NCI-H146 (cell line): ENCODE data around the gene GJC2.
"Not testable (repeated sequence)": the region's sequence is repeated elsewhere in the genome, so short reads cannot be mapped to it uniquely, and the experiment has no call there.

ENCODE experiments used
- DNase-seq: peaks from one replicate; lab custom pipeline; 2025; lab: John Stamatoyannopoulos, UW

Gene GJC2

DNA sequence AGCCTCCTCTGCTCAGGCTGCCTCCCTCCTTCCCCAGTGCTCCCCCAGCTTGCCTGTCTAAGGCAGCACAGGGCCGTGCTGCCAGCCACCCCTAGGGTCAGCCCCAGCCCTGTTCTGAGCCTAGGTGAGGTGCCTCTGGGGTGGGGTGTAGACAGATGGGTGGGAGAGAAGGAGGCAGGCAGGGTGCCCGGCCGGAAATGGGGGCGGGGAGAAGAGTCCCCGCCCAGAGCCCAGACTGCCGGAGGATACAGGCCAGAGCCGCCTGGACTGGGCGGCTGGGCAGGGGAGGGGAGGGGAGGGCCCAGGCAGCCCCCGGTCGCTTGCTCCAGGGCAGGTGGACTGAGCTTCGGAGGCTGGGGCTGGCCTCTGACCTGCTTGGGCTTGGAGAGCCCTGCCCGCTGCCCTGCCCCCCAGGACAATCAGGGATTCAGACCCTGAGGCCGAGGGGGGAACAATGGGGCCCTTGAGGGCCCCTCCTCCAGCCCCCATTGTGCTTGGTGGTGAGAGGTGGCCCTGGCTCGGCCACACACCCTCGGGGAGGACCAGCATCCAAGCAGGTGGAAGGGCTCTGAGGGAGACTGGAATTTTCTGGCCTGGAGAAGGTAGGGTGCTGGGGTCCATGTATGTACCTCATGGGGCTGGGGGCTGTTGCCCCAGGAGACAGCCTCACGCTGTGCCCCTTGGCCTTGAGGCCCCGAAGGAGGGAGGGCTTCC is at the start of gene GJC2:
Gene GJC2 (plus strand): TSS at position 525 of the 714 bp plus-strand sequence. CDS start 7,829 bp downstream, outside the sequence.
- DNase-seq = no peak

DNA sequence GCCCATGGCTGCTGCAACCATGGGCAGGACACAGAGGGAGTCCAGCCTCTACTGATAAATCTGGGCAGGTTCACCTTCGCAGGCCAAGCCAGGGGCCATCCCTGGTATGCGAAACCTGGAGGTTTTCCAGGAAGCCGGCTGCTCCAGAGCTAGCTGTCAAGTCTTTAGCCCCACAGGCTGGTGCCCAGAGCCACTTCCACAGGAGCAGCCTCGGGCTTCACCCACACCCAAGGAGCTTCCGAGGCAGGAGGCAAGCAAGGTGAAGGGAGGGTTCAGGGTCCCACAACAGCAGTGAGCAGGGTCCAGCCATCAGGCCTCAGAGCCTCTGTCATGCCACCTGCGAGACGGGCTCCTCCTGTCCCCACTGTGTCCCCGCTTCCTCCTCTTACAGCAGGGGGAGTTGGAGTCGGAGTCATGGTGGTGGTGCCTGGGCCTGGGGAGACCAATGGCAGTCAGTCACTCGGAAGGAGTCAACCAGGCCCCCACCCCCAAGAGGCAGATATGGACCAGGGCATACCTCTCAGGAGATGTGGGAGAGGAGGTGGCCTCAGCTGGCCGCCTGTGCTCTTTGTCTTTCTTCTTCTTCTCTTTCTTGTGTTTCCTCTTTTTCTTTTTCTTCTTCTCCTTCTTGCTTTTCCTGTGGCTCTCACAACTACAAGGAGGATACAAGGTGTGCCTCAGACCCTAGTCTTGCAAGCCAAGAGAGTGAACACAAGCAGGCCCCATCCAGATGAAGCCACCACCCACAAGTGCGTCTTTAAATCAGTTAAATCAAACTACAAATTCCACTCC is 48.7 kb upstream of the GJC2 start:
- no peak for DNase-seq

DNA sequence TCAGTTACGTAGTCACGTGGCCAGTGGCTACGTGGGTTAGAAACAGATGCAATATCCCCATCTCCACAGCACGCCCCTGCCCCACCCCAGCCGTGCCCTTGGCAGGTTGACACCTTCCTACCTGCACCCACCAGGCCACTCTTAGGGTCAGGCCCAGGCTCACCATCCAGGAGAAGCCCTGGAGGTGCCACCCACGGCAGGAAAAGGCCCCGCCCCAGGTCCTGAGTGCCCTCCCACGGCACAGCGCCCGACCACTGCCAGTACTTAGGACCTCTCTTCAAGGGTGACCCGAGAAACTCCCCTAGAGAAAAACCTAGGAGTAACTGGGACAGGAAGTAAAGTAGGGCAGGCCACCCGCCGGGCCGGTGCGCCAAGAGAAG is 48.1 kb upstream of the GJC2 start:
- DNase-seq = no peak

DNA sequence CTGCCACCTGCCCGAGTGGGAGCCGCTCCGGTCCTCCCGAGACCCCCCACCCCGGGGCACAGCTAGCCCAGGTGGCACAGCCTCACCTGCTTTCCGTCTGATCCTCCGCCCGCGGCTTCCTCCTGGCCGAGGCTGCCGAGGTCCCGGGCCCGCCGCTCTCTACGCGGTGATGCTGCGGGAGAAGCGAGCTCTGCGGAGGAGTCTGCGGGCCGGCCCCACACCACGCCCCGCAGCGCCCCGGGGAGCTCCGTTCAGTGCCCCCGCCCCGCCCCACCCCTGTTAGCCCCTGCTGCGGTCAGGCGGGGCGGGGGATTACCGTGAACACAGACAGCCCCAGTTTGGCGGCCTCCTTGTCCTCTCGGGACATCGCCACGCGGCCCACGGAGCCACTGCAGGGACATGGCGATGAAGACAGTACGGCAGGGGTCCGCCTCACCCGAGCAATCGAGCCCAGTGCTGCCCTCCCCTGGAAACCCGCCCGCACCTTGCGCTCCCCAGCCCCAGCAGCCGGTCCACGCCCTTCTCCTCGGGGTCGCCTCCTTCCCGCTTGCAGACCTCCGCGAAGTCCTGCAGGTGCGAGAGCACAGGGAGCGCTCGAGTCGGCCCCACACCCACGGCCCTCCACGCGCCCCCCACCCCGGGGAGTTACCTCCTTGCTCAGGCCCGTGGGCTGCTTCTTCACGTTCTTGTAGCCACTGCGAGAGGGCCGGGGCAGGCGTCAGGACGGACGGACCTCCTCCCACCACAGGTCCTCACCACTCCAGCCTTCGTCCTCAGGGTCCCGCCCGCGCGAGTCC is 47.5 kb upstream of the GJC2 start:
- peak; percentile 54 for DNase-seq

DNA sequence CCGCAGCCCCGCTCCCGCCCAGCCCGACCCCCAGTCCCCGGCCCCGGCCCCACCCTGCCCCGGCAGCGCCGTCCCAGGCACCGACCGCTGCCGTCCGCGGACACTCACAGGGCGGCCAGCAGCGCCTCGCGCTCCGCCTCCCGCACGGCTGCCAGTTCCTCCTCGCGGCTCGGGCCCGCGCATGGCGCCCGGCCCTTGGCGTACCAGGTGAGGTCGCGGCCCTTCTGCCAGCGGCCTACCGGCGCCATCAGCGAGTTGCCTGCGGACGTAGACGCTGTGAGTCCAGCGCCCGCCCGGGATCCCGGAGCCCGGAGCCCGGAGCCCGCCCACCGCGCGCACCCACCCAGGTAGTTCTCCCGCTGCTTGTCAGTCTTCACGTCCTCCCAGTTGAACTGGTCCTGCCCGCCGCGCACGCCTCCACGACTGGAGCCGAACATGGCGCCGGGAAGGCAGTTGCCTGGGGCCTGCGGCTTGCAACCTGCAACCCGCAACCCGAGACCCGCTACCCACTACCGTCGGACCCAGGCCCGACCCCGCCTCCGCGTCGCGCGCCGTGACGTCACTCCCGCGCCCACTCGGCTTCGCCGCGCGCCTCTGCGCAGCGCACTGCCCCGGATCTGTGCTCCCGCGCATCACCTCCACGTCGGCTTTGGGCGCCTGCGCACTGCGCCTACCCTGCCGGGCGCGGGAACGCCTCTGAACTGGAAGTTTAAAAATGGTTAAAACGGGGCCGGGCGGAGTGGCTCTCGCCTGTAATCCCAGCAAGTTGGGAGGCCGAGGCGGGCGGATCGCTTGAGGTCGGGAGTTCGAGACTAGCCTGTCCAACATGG is 46.7 kb upstream of the GJC2 start, which contains the start of gene C1orf35:
Gene C1orf35 (minus strand): TSS at position 535 of the 830 bp plus-strand sequence. CDS start 98 bp downstream, at position 437.
- peak; percentile 94 for DNase-seq

DNA sequence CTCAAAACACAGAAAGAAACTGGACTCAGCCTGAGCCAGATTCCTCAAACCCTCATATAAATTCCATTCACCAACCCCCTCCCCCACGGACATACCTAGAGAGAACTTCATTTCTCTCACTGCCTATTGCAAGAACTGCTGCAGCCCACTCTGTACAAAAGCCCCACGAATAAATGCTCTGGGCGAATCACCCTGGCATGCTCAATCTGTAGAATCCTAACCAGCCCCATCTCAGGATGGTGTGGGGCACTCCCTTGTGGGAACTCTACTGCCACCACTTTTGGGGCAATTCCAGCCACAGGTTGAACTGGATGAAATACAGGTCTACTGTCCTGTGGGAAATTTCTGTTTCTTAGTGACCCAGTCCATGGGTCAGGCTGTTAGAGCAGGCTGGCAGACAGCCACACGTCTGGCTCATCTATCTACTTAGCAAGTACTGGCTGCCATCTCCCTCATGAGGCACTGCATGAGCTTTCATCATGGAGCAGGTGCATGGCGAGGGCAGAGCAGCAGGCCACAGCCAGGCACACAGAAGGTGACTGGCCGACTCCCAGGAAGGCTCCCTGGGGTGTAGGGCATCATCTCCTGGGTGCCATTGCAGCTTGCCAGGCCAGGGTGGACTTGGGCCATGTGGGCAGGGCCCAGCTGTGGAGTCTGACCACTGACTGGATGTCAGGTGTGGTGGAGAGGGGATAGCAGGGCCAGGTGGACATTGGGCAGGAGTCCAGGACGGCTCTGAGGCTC is 45.0 kb upstream of the GJC2 start:
- DNase-seq = no peak

DNA sequence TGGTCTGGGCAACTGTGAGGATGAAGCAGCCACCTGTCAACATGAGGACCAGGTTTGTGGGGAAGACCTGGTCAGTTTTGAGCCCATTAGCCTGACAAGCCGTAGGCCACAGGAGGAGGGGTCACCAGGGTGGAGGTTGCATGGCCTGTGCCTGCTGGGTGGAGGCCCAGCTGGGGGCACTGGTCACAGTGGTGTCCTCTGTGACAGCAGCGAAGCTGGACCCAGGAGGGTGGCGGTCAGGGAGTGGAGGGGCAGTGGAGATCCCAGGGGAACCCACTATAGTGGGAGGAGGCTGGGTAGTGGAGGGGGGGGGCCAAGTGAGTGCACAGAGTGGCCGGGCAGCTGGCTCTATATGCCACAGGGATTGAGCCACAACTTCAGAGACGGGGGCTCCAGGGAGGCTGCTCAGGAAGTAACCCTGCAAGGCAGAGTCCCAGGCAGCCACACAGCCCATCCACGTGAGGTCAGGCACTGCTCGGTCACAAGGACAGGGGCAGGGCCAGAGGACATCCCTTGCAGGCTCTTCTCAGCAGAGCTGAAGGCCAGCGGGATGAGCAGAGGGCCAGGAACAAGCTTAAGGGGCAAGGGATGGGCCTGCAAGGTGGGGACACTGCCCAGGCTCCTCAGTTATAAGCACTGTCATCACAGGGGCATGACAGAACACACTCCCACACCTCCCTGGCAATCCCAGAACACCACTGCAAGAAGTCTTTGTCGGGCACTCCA is 44.3 kb upstream of the GJC2 start:
- DNase-seq = no peak

DNA sequence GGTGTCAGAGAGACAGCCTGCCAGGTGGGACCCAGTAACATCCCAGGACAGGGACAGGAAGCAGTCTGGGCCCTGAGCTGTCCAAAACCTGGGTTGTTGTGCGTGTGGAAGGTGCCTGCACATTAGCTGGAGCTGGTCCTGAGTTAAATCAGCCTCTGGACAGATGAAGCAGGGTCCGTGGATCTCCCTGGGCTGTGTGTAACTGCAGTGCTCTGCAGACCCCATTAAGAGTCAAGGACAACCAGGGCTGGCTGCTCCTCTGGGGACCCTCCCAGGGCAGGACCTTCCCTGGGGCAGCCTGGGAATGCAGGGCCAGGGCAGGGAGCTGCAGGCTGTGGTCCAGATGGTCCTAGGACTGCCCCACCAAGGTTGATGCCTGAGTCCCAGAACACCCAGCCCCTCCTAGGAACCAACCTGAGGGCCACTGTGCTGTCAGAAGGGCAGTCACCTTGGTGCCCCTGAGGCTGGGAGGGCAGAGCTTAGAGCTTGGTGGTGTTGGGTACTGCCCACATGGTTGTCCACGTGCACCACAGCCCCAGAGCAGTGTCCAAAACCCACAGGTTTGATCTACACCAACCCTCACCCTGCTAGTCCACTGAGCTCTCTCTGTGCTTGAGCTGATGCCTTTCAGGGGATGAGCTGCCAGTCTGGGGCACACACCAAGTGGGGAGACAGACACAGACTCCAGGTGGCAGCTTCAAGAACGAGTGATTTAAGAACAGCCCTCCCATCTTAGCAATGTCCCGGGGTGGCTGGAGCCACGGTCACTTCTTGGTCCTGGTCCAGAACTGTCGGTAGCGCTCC is 43.5 kb upstream of the GJC2 start:
- no peak for DNase-seq

DNA sequence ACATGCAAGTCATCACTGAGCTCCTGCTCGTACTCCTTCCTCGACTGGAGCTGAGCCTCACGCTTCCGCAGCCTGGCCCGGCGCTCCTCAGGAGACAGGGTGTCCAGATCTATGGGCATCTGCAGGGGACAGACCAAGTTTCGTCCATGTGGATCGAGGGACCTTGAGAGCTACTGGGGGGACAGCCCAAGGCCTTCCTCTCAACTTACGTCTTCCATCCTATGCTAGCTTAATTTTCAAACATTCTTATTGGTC is 43.0 kb upstream of the GJC2 start:
- no peak for DNase-seq

DNA sequence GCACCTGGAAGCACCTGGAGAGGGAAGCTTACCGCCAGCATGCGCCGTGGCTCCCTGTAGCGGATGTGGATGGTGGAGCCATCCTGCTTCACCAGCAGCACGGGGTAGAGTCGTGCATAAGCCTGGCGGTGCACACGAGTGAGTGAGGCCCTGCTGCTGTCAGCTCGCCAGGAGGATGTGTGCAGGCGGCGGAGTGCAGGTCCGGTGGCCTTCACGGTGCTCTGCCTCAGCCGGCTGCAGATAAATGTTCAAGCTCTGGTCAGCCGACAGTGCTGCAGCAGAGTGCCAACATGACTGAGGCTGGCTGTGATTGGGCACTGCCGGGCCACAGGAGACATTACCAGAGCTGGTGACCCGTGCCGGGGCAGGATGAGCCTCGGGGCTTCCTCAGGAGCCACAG is 42.1 kb upstream of the GJC2 start:
- no peak for DNase-seq

DNA sequence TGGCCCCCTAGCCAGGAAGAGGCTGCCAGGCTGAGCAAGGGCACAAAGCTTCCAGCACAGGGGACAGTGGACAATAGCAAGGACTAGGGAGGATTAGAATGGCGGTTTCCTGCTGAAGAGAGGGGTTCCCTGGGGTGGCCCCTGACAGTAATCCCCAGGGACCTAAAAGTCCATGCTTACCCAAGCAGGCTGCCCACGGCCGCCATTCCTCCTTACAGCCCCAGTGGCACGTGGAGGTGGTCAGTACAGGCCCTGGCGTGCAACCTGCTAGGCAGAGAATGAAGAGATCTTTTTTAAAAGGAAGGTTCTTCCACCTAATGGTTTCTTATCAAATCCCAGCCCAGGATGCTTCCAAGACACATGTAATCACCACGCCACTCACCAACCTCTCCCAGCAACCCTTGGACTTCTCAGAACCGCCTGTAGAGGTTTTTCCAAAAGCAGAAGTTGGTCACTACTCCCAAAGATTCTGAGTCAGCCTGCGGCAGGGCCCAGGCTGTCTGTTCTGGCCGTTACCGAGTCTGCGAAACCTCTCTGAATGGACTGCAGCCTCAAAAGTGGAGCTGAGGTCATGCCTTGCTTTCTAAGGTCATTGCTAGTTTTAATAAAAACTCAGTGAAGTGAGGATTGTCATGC is 41.6 kb upstream of the GJC2 start:
- DNase-seq = no peak

DNA sequence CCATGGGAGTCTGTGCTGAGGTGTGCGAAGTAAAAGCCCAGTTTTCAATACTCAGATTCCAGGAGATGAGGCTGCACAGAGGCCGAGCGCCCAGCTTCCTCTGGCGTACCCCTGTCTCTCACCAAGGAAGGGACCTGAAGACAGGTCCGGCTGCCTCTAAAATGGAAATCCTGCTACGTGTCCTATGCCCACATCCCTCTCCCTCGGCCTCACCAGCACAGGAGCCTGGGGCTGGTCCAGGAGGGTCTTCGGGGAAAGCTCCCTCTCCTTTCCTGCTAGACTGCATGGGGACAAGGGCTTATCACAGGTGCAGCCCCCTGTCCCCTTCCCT is 41.0 kb upstream of the GJC2 start:
- DNase-seq = no peak

DNA sequence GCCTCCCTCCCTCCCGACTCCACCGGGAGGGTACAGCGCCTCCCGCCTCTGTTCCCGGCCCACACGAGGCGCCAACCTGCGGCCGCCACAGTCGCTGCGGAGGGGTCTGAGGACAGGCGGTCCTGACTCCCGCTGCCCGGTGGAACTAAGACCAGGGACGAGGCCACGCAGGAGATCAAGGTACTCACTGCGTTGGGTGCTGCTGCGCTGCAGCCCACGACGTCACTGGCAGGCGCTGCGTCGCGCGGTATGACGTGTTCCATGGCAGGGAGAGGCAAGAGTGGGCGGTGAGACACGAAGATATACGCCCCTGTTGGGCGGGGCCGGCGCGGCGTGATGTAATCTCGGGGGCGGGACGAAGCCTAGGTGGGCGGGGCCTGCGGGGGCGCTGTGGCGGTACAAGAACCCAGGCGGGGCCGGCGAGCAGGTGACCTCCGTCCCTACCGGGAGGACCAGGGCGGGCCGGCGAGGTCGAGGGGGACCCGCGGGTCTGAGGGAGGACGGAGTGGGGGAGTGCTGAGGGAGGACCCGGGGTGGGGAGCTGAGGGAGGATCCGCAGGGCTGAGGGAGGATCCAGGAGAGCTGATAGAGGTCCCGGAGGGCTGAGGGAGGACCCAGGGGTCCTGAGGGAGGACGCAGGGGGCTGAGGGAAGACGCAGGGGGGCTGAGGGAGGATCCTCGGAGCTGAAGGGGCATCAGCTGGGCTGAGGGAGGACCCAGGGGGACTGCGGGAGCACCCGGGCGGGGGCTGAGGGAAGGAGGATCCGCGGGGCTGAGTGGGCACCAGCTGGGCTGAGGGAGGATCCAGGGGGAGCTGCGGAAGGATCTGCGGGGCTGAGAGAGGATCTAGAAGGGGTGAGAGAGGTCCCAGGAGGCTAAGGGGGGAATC is 40.4 kb upstream of the GJC2 start, which contains the start of gene MRPL55:
Gene MRPL55 (minus strand): TSS at position 227 of the 889 bp plus-strand sequence. CDS start 1,039 bp downstream, outside the sequence.
- peak; percentile 96 for DNase-seq

DNA sequence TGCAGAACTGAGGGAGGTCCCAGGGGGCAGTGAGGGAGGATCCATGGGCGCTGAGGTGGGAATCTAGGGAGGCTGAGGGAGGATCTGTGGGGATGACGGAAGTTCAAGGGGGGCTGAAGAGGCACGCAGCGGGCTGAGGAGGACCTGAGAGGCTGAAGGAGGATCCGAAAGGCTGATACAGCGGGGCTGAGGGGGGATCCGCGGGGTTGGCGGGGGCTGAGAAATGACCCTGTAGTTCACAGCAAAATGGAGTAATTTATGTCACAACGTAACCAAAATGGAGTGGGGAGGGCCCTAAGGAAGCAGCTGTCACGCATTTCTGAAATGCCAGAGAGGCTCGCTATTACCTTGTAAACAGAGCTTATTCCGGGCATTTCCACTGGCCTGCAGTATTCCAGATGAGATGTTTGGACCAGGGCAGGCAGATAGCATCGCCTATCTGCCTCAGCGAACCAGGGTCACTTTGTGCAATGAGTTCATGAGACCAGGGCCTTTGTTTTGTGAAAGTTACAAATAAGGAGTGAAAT is 39.7 kb upstream of the GJC2 start:
- DNase-seq = peak; percentile 37

DNA sequence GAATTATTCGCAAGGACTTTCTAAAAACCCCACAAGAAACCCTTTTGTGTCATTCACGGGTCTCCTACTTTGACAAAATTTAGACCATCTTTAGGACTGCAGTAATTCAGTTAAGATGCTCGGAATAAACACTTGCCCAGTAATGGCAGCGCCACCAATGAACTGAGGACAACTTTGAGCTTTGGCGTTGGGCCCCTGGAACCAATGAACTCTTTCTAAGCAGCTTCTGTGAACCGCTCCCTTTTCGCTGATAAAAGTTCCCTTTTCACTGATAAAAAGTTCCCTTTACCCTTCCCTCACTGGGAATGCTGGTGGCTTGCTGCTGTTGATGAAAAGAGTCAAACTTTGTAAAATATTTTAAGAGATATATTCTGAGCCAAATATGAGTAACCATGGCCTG is 39.2 kb upstream of the GJC2 start:
- no peak for DNase-seq

DNA sequence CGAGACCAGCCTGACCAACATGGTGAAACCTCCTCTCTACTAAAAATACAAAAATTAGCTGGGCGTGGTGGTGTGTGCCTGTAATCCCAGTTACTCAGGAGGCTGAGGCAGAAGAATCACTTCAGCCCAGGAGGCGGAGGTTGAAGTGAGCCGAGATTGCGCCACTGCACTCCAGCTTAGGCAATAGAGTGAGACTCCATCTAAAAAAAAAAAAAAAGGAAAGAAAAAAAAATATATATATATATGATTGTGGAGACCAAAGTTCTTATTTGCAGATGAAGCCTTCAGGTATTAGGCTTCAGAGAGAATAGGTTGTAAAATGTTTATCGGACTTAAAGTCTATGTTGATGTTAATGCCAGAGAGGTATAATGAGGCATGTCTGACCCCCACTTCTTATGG is 38.4 kb upstream of the GJC2 start:
- DNase-seq = not testable (repeated sequence)

DNA sequence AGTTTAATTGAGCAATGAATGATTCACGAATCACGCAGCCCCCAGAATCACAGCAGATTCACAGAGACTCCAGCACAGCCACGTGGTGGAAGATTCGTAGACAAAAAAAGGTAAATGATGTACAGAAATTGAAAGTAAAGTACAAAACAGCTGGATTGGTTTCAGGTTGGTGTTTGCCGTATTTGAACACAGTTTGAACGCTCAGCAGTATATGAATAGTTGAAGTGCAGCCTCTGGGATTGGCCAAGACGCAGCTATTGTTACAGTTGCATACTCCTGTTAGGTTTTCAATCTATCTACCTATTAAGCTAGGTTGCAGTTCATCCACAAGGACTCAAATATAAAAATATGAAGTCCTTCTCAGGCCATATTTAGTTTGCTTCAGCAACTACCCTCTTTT is 37.6 kb upstream of the GJC2 start:
- no peak for DNase-seq

DNA sequence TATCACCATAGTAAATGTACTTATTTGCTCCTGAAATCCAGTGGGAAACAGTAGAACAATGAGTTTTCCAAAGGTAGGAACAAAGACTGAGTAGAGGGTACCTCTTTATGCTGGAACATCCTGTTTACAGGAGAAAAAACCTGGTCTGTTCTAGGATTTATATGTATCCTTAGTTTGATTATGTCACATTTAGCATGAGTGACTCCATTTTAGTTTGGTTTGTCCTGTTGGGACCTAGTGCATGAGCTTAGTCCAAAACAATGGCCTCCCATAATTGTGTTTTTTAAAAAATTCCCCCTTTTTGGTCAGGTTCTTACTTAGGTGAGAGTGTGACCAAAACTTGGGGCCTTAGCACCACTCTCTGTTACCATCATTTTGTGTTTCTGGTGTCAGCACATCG is 37.1 kb upstream of the GJC2 start:
- DNase-seq = no peak
